Smooth muscle cell (in vitro differentiated cells): ENCODE data around the gene CHM. TPM values are rescaled to one million over a fixed set of nuclear protein-coding genes. Genes with fewer than 3 reads are reported as not detected.
A peak's percentile ranks its signal among the peaks of the same experiment; 100 is the strongest.

Experiments used
- DNase-seq: peaks from one replicate; lab custom pipeline; 2025; ENCODE audit not compliant: unreplicated experiment; lab: John Stamatoyannopoulos, UW
- H2AFZ ChIP-seq: fragments of 200-600 bp; sonication (generic); 2 replicates; pipeline ENCODE4 v1.6.0; 2016; ENCODE audit warnings: antibody characterized with exemption, low read depth, mild to moderate bottlenecking
- H3F3A ChIP-seq: fragments of 200-600 bp; sonication (generic); 2 replicates; pipeline ENCODE4 v1.6.0; 2017; ENCODE audit warnings: antibody characterized with exemption, low read depth
- H3K27ac ChIP-seq: fragments of 200-600 bp; sonication (generic); 2 replicates; pipeline ENCODE4 v1.5.1; 2016; ENCODE audit warnings: low read depth, mild to moderate bottlenecking
- H3K27me3 ChIP-seq: fragments of 200-600 bp; sonication (generic); 2 replicates; pipeline ENCODE4 v1.6.1; 2016; ENCODE audit warnings: low read depth, mild to moderate bottlenecking
- H3K36me3 ChIP-seq: fragments of 200-600 bp; sonication (generic); 2 replicates; pipeline ENCODE4 v1.5.1; 2016; ENCODE audit warnings: low read depth
- H3K4me1 ChIP-seq: fragments of 200-600 bp; sonication (generic); 2 replicates; pipeline ENCODE4 v1.5.1; 2016; ENCODE audit warnings: low read depth
- H3K4me2 ChIP-seq: fragments of 200-600 bp; sonication (generic); 2 replicates; pipeline ENCODE4 v1.6.0; 2016; ENCODE audit warnings: mild to moderate bottlenecking
- H3K4me3 ChIP-seq: fragments of 200-600 bp; sonication (generic); 2 replicates; pipeline ENCODE4 v1.5.1; 2016; ENCODE audit warnings: mild to moderate bottlenecking
- H3K79me2 ChIP-seq: fragments of 200-600 bp; sonication (generic); 2 replicates; pipeline ENCODE4 v1.6.0; 2016; ENCODE audit warnings: low read depth, mild to moderate bottlenecking
- H3K9ac ChIP-seq: fragments of 200-600 bp; sonication (generic); 2 replicates; pipeline ENCODE4 v1.6.0; 2016; ENCODE audit warnings: low read depth
- H3K9me3 ChIP-seq: fragments of 200-600 bp; sonication (generic); replicated peaks from 2 replicates; pipeline ENCODE4 v1.5.1; 2016; ENCODE audit warnings: low read depth
- H4K20me1 ChIP-seq: fragments of 200-600 bp; sonication (generic); 2 replicates; pipeline ENCODE4 v1.6.0; 2016; ENCODE audit warnings: low read depth
- WGBS: methylation state at CpG from one replicate; pipeline ENCODE4 v1.1.7; 2016; ENCODE audit warnings: low lambda C conversion rate; 5-methylcytosine and 5-hydroxymethylcytosine counted together
- microRNA counts: library from miRNA; unstranded; fragments of <30 nt; microRNA quantifications from one replicate; lab custom pipeline; 2016
- microRNA-seq: library from miRNA; unstranded; fragments of <30 nt; microRNA quantifications from one replicate; pipeline ENCODE4, GENCODE V29; 2016; ENCODE audit warnings: borderline number of aligned reads
- polyA plus RNA-seq: library from polyadenylated mRNA; unstranded; fragments of >200 nt; fragmentation: Nextera tagmentation; extraction: Ambion mirVana; gene quantifications from 2 replicates; pipeline ENCODE4 v1.2.1, GENCODE V29; 2016
- small RNA-seq: library from RNA; depleted of rRNA; stranded (forward); fragments of <200 nt; gene quantifications from one replicate; pipeline ENCODE3, GENCODE V24; 2014
- total RNA-seq: library from RNA; depleted of rRNA; stranded (reverse); fragments of >200 nt; gene quantifications from 2 replicates; pipeline ENCODE4 v1.2.3, GENCODE V29; 2014
- TF ChIP-seq, protein P1 (sequence below): fragments of 200-600 bp; sonication (generic); IDR thresholded peaks from 2 replicates; pipeline ENCODE4 v1.5.1; 2017; ENCODE audit warnings: borderline replicate concordance, mild to moderate bottlenecking, antibody characterized with exemption; ENCODE audit not compliant: insufficient read depth, poor library complexity, severe bottlenecking

The CHM gene
- total and polyA plus RNA-seq, 2 experiments from 2014 or later = 9.5 to 28.6 TPM

DNA sequence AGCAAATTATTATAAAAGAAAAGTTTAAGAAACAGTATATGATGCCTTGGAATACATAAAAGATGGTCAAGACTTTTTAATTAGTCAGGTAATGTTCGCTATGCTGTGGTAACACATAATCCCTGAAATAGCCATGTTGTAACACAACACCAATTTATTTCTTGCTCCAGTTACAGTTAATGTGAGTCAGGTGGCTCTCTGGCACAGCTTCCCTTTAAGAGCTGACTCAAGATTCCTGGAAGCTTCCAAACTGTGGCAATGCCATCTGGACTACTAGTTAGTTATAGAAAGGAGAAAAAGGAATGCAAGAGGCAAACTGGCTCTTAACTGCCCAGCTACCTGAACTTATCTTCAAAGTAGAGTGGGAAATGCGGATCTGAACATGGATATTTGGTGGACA is 210.5 kb downstream of the CHM start:
- Histone ChIP-seq H3K36me3 (no peaks in the 10 kb centered on the region), H3K79me2 (no peaks in the 10 kb centered on the region), H3F3A (no peaks in the 10 kb centered on the region)

DNA sequence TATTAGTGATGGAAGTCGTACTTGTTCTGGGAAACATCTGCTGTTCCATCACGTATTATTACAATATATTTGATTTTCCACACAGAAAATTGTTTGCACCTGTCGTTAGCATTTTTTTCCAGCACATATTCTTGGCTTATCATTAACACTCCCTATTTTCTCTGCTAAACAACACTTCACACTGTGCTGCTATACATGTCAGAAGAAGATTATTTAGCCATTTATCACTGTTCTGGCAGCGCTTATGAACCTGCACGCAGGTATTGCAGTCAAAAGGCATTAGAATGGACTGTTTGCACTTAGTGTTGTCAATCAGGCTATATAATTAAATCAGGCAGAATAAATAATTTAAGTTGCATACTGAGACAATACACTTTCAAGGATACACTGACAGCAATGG is 218.6 kb downstream of the CHM start:
- Histone ChIP-seq H2AFZ (no peak overlapping the region), H3K4me2 (no peak overlapping the region), H3K36me3 (no peaks in the 10 kb centered on the region), H3K79me2 (no peaks in the 10 kb centered on the region), H3K9me3 (peaks cover 5% of the 10 kb centered on the region), H3F3A (no peaks in the 10 kb centered on the region), H3K4me3 (no peak overlapping the region), H3K27me3 (no peaks in the 10 kb centered on the region), H4K20me1 (no peaks in the 10 kb centered on the region), H3K27ac (no peak overlapping the region), H3K9ac (no peak overlapping the region), H3K4me1 (no peaks in the 10 kb centered on the region)
- TF ChIP-seq, protein P1, sequence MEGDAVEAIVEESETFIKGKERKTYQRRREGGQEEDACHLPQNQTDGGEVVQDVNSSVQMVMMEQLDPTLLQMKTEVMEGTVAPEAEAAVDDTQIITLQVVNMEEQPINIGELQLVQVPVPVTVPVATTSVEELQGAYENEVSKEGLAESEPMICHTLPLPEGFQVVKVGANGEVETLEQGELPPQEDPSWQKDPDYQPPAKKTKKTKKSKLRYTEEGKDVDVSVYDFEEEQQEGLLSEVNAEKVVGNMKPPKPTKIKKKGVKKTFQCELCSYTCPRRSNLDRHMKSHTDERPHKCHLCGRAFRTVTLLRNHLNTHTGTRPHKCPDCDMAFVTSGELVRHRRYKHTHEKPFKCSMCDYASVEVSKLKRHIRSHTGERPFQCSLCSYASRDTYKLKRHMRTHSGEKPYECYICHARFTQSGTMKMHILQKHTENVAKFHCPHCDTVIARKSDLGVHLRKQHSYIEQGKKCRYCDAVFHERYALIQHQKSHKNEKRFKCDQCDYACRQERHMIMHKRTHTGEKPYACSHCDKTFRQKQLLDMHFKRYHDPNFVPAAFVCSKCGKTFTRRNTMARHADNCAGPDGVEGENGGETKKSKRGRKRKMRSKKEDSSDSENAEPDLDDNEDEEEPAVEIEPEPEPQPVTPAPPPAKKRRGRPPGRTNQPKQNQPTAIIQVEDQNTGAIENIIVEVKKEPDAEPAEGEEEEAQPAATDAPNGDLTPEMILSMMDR = no peak
- 75% methylated on average over 5 of the region's 5 CpGs for WGBS
- DNase-seq = no peak

More for the DNA sequence above, 210.5 kb downstream of the CHM start:
- Histone ChIP-seq H2AFZ (no peak overlapping the region), H3K4me2 (no peak overlapping the region), H3K27me3 (no peaks in the 10 kb centered on the region), H3K4me1 (no peaks in the 10 kb centered on the region), H3K9ac (no peak overlapping the region), H3K9me3 (no peaks in the 10 kb centered on the region), H4K20me1 (no peaks in the 10 kb centered on the region), H3K4me3 (no peak overlapping the region), H3K27ac (no peak overlapping the region)
- no peak for DNase-seq
- TF ChIP-seq, protein P1 = no peak
- whole genome bisulfite sequencing = 68% methylated on average over 2 of the region's 2 CpGs

DNA sequence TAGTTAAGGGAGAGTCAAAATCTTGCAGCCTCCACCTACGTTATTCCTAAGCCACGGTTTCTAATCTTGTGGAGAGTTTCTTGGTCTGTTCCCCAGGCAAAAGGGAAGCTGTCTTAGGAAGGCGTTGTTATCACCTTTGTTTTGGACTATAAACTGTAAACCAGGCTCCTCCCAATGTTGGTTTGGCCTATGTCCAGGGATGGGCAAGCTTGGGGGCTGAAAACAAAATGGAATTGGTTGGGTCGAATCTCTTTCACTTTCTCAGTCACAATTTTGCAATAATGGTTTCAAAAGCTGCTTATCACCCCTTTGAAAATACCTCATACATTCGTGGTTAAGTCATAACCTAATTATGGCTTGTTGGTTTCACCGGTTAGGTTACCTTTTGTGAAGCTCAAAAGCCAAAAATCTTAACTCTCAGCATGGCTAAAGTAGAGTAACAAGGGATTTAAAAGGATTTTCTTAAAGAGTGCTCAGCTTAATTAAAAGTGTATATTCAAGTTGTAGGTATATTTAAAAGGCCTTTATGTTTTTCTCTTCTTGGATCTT is 232.1 kb downstream of the CHM start:
- H3K27ac ChIP-seq = no peak overlapping the region
- H3K4me1 ChIP-seq = no peaks in the 10 kb centered on the region
- H3K4me2 ChIP-seq = no peak overlapping the region
- H3K9me3 ChIP-seq = peaks cover 7% of the 10 kb centered on the region
- TF ChIP-seq, protein P1 = no peak
- H3F3A ChIP-seq = no peaks in the 10 kb centered on the region
- H3K36me3 ChIP-seq = no peaks in the 10 kb centered on the region
- no peaks in the 10 kb centered on the region for H4K20me1 ChIP-seq
- H3K79me2 ChIP-seq = no peaks in the 10 kb centered on the region
- H2AFZ ChIP-seq = no peak overlapping the region
- H3K27me3 ChIP-seq = no peaks in the 10 kb centered on the region
- H3K9ac ChIP-seq = no peak overlapping the region
- H3K4me3 ChIP-seq = no peak overlapping the region
- 55% methylated on average over 6 of the region's 6 CpGs for WGBS
- no peak for DNase-seq

MicroRNA genes within 50 kb of the gene (microRNA counts, 767-probe panel; counts per million panel counts)
- microRNA hsa-miR-1321 (lab: Ali Mortazavi, UCI) = 183 counts per million
- 183 counts per million for microRNA hsa-miR-361-3p (lab: Ali Mortazavi, UCI)
- 9,091 counts per million, percentile 71 among the panel's probes with 10 or more counts for microRNA hsa-miR-361-5p (lab: Ali Mortazavi, UCI)

Small RNA genes within 50 kb of the gene (microRNA-seq; reads per million reads assigned to microRNA genes)
- gene MIR1321 = not detected
- gene MIR361 = 8,145 reads per million, percentile 93 among the genes with 10 or more reads in this experiment

Small RNA genes within 50 kb of the gene (small RNA-seq; reads per million reads assigned to genes)
- gene AL022401.1 (not detected), gene MIR361 (43.7 reads per million, percentile 95 among the genes with 10 or more reads in this experiment), gene NDUFA5P7 (not detected), gene RF00019 (not detected)

Other genes starting within 250 kb of the CHM start
- 0.13 and 1.8 TPM in 2 replicates for gene DACH2, start 100.9 kb upstream of the CHM start, total RNA-seq
- gene DACH2, start 100.9 kb upstream of the CHM start, polyA plus RNA-seq = 0.26 and 0.30 TPM in 2 replicates